Stomach (tissue), 4 donors: ENCODE measurements around the gene ITGAD.

Source experiments
- CTCF ChIP-seq, 7 experiments: fragments of 450-650 bp in 4 of 7; fragments of 200-600 bp in 3 of 7; sonication (generic) in 3 of 7; IDR thresholded peaks; one replicate each; pipeline ENCODE4 v1.5.1; 2016 to 2019; ENCODE audit warnings: antibody characterized with exemption in 7 of 7, control low read depth in 2 of 7, mild to moderate bottlenecking in 1 of 7
- POLR2AphosphoS5 ChIP-seq, 3 donors: sonication (generic); formaldehyde crosslinking; IDR thresholded peaks; one replicate each; pipeline ENCODE4 v1.6.1; 2016; ENCODE audit warnings: antibody characterized with exemption in 3 of 3

GRCh38 chr16:31467151-31467773 lies 74.1 kb downstream of the ITGAD start:
- TF ChIP-seq CTCF (IDR thresholded peaks at IDR 0.05) (no peak), POLR2AphosphoS5 (IDR thresholded peaks at IDR 0.05) (no peak)
